HepG2 (cell line): ENCODE results near the gene PCGF3. TPM values are rescaled to one million over a fixed set of nuclear protein-coding genes. Genes with fewer than 3 reads are reported as not detected.
A peak's percentile ranks its signal among the peaks of the same experiment; 100 is the strongest.

ENCODE experiments used
- ATAC-seq: fragments of 200-7000 bp; cut with Tn5 transposase; 3 replicates; pipeline ENCODE4 v1.9.1; 2020; ENCODE audit warnings: mild to moderate bottlenecking, moderate library complexity
- BruUV-seq: library from RNA; stranded (reverse); fragments of 400-500 nt; replicated peaks from 2 replicates; lab custom pipeline; 2021; lab: Mats Ljungman, UMichigan
- CTCF ChIA-PET: fragments of 300-600 bp; formaldehyde crosslinking; extraction: SDS; loops from one replicate; lab custom pipeline; 2021; ENCODE audit warnings: low total read pairs, inconsistent platforms, low intra/inter-chr PET ratio; lab: Yijun Ruan, JAX
- POLR2A ChIA-PET: fragments of 350-600 bp; sonication (Branson Sonifier 250); formaldehyde crosslinking; loops from one replicate; lab custom pipeline; 2020; ENCODE audit warnings: antibody characterized with exemption, inconsistent platforms; lab: Yijun Ruan, JAX
- DNase-seq: peaks from one replicate; pipeline ENCODE4 v3.0.0-alpha.2; 2015; ENCODE audit warnings: low spot score
- FAIRE-seq: peaks from 3 replicates; lab custom pipeline; 2011; peaks lifted over from hg19 to GRCh38; lab: Jason Lieb, UNC
- H2AFZ ChIP-seq: one replicate; pipeline ENCODE4 v1.6.1; 2011; ENCODE audit warnings: low read length, inconsistent platforms
- H3K27ac ChIP-seq: fragments of 300-600 bp; 3 replicates; pipeline ENCODE4 v1.8.0; 2011; ENCODE audit warnings: mixed run types, mild to moderate bottlenecking, mixed read lengths, low read length, inconsistent platforms; ENCODE audit not compliant: insufficient read depth; ENCODE audit errors: extremely low read length
- H3K27me3 ChIP-seq, 2 experiments: fragments of 200-600 bp in 1 of 2; 2 replicates in 1 of 2; 3 replicates in 1 of 2; pipeline versions ENCODE4 v1.6.0 to v1.8.0; 2011; ENCODE audit warnings: low read length in 2 of 2, mild to moderate bottlenecking in 2 of 2, moderate library complexity in 2 of 2, inconsistent platforms in 1 of 2; ENCODE audit not compliant: insufficient read depth in 2 of 2, control insufficient read depth in 1 of 2
- H3K36me3 ChIP-seq, 2 experiments: fragments of 200-600 bp in 1 of 2; replicated peaks in 1 of 2; 2 replicates in 1 of 2; 3 replicates in 1 of 2; pipeline versions ENCODE4 v1.5.1 to v1.8.0; 2011; ENCODE audit warnings: low read length in 2 of 2, inconsistent platforms in 1 of 2; ENCODE audit not compliant: insufficient read depth in 2 of 2, control insufficient read depth in 1 of 2
- H3K4me1 ChIP-seq: 2 replicates; pipeline ENCODE4 v1.5.1; 2012; ENCODE audit warnings: low read length, inconsistent platforms; ENCODE audit not compliant: insufficient read depth
- H3K4me2 ChIP-seq: 2 replicates; pipeline ENCODE4 v1.6.0; 2011; ENCODE audit warnings: low read depth, low read length, inconsistent platforms
- H3K4me3 ChIP-seq, 3 experiments: fragments of 200-600 bp in 1 of 3; sonication (generic), shearing (Covaris generic) in 1 of 3; replicated peaks in 1 of 3; 2 replicates each; pipeline ENCODE4 v1.5.1; 2011 to 2016; ENCODE audit warnings: low read length in 3 of 3, inconsistent platforms in 2 of 3, low read depth in 2 of 3, mild to moderate bottlenecking in 2 of 3, control low read depth in 1 of 3, mixed read lengths in 1 of 3; ENCODE audit not compliant: insufficient read depth in 1 of 3
- H3K79me2 ChIP-seq: one replicate; pipeline ENCODE4 v1.6.1; 2011; ENCODE audit warnings: low read length, inconsistent platforms; ENCODE audit not compliant: insufficient read depth
- H3K9ac ChIP-seq: 2 replicates; pipeline ENCODE4 v1.6.0; 2011; ENCODE audit warnings: mild to moderate bottlenecking, low read depth, low read length, inconsistent platforms; ENCODE audit not compliant: insufficient read depth
- H3K9me3 ChIP-seq: 2 replicates; pipeline ENCODE4 v1.5.1; 2012; ENCODE audit warnings: mild to moderate bottlenecking, low read length
- H4K20me1 ChIP-seq: 2 replicates; pipeline ENCODE4 v1.6.0; 2011; ENCODE audit warnings: inconsistent platforms, mild to moderate bottlenecking, low read length, moderate library complexity; ENCODE audit not compliant: insufficient read depth
- ARID3A ChIP-seq: IDR thresholded peaks from 2 replicates; pipeline ENCODE4 v1.6.1; 2012; ENCODE audit warnings: low read depth, low read length, improper control_type of control experiment
- CREM ChIP-seq, 2 experiments: sonication (generic) in 1 of 2; formaldehyde crosslinking in 1 of 2; IDR thresholded peaks; 2 replicates each; pipeline versions ENCODE4 v1.4.0 to v1.6.1; 2016 to 2020; ENCODE audit warnings: antibody characterized with exemption in 1 of 2, mild to moderate bottlenecking in 1 of 2, missing genetic modification reagents in 1 of 2
- ETV6 ChIP-seq: sonication (generic); formaldehyde crosslinking; conservative IDR thresholded peaks from 2 replicates; pipeline ENCODE4 v1.4.0; 2020; ENCODE audit warnings: missing genetic modification reagents
- JUNB ChIP-seq: sonication (generic); formaldehyde crosslinking; IDR thresholded peaks from 2 replicates; pipeline ENCODE4 v1.8.0; 2022; ENCODE audit warnings: missing genetic modification reagents, mild to moderate bottlenecking, borderline replicate concordance
- MTF1 ChIP-seq: sonication (generic); formaldehyde crosslinking; IDR thresholded peaks from 2 replicates; pipeline ENCODE4 v1.5.0; 2020; ENCODE audit warnings: missing genetic modification reagents
- MXI1 ChIP-seq: IDR thresholded peaks from 3 replicates; pipeline ENCODE4 v1.6.1; 2012; ENCODE audit warnings: low read depth, low read length, inconsistent platforms, borderline replicate concordance
- NFIB ChIP-seq: sonication (generic); formaldehyde crosslinking; IDR thresholded peaks from 2 replicates; pipeline ENCODE4 v1.9.0; 2021; ENCODE audit warnings: missing genetic modification reagents, mild to moderate bottlenecking, borderline replicate concordance
- NONO ChIP-seq, 2 experiments: fragments of 450-650 bp in 1 of 2; sonication (generic) in 1 of 2; formaldehyde crosslinking in 1 of 2; IDR thresholded peaks in 1 of 2; conservative IDR thresholded peaks in 1 of 2; 2 replicates each; pipeline versions ENCODE4 v1.6.1 to v1.8.0; 2017 to 2022; ENCODE audit warnings: mild to moderate bottlenecking in 1 of 2, missing genetic modification reagents in 1 of 2, moderate library complexity in 1 of 2
- RBAK ChIP-seq: sonication (generic); formaldehyde crosslinking; IDR thresholded peaks from 2 replicates; pipeline ENCODE4 v1.5.1; 2020; ENCODE audit warnings: mild to moderate bottlenecking, missing genetic modification reagents
- SRSF4 ChIP-seq: fragments of 200-400 bp; formaldehyde crosslinking; IDR thresholded peaks from one replicate; pipeline ENCODE4 v1.6.1; 2018; ENCODE audit warnings: mild to moderate bottlenecking, low read depth, low read length, moderate library complexity; ENCODE audit not compliant: poor library complexity, severe bottlenecking
- TAF1 ChIP-seq: sonication (generic); formaldehyde crosslinking; IDR thresholded peaks from 2 replicates; pipeline ENCODE4 v1.4.0; 2020; ENCODE audit warnings: missing genetic modification reagents
- TSC22D2 ChIP-seq: sonication (generic); formaldehyde crosslinking; IDR thresholded peaks from 2 replicates; pipeline ENCODE4 v1.5.1; 2020; ENCODE audit warnings: missing genetic modification reagents, mild to moderate bottlenecking, borderline replicate concordance
- ZBTB3 ChIP-seq: sonication (generic); formaldehyde crosslinking; IDR thresholded peaks from 2 replicates; pipeline ENCODE4 v1.4.0; 2020; ENCODE audit warnings: low read depth, mild to moderate bottlenecking, moderate library complexity, missing genetic modification reagents, borderline replicate concordance
- ZNF10 ChIP-seq: sonication (generic); formaldehyde crosslinking; IDR thresholded peaks from 2 replicates; pipeline ENCODE4 v1.4.0; 2020; ENCODE audit warnings: mild to moderate bottlenecking, low read depth, missing genetic modification reagents, borderline replicate concordance
- ZNF382 ChIP-seq: sonication (generic); formaldehyde crosslinking; IDR thresholded peaks from 2 replicates; pipeline ENCODE4 v1.5.0; 2020; ENCODE audit warnings: missing genetic modification reagents, mild to moderate bottlenecking, borderline replicate concordance
- ZNF441 ChIP-seq: sonication (generic); formaldehyde crosslinking; IDR thresholded peaks from 2 replicates; pipeline ENCODE4 v1.7.0; 2021; ENCODE audit warnings: missing genetic modification reagents, borderline replicate concordance
- ZNF607 ChIP-seq: sonication (generic); formaldehyde crosslinking; IDR thresholded peaks from 2 replicates; pipeline ENCODE4 v1.5.1; 2020; ENCODE audit warnings: missing genetic modification reagents, mild to moderate bottlenecking, borderline replicate concordance
- ZNF616 ChIP-seq: sonication (generic); formaldehyde crosslinking; IDR thresholded peaks from 2 replicates; pipeline ENCODE4 v1.5.0; 2020; ENCODE audit warnings: low read depth, mild to moderate bottlenecking, missing genetic modification reagents
- ZNF790 ChIP-seq: sonication (generic); formaldehyde crosslinking; IDR thresholded peaks from 2 replicates; pipeline ENCODE4 v1.8.0; 2022; ENCODE audit warnings: missing genetic modification reagents, mild to moderate bottlenecking, borderline replicate concordance
- WGBS: methylation state at CpG from one replicate; pipeline ENCODE4 v1.1.6; 2017; ENCODE audit warnings: low lambda C conversion rate; 5-methylcytosine and 5-hydroxymethylcytosine counted together
- in situ Hi-C: cut with HindIII; loops from 2 replicates; pipeline ENCODE4 v1.10.0; 2017; ENCODE audit warnings: low pct_unique_long_range_greater_than_20kb; ENCODE audit not compliant: extremely low pct_ligation_motif_present
- intact Hi-C: fragments of 100-400 bp; cut with micrococcal nuclease; formaldehyde crosslinking; loops from one replicate; pipeline ENCODE4 v1.10.0; 2022; ENCODE audit not compliant: unreplicated experiment
- polyA plus RNA-seq, 8 experiments: library from polyadenylated mRNA; depleted of rRNA in 3 of 8; stranded (reverse) in 7 of 8; unstranded in 1 of 8; fragments of >200 nt; fragmentation: Illumina TruSeq in 4 of 8; extraction: Trizol in 4 of 8; gene quantifications; 2 replicates each; pipeline versions ENCODE4 v1.2.1 to v1.2.3, GENCODE V29; 2011 to 2016; ENCODE audit warnings: low read depth in 4 of 8, missing spikeins in 1 of 8, mixed read lengths in 1 of 8; ENCODE audit not compliant: insufficient read depth in 1 of 8
- total RNA-seq, 5 experiments: library from RNA; depleted of rRNA; stranded (reverse); fragments of >200 nt; fragmentation: Illumina TruSeq; extraction: Trizol; gene quantifications; 2 replicates each; pipeline ENCODE4 v1.2.3, GENCODE V29; 2016; ENCODE audit warnings: low read depth in 1 of 5
- TF ChIP-seq, protein P1 (sequence below): sonication (generic); formaldehyde crosslinking; IDR thresholded peaks from 2 replicates; pipeline ENCODE4 v1.4.0; 2020; ENCODE audit warnings: mild to moderate bottlenecking, missing genetic modification reagents

PCGF3 gene
- total and polyA plus RNA-seq, 2 of the 13 experiments (the other 11 are each of a cell fraction or from before 2014, with no cell fraction given): 28.6 to 66.2 TPM

GRCh38 chr4:674172-675035, 31.2 kb upstream of the PCGF3 start, which contains the start of the genes ATP5ME and MYL5:
ATP5ME (minus strand) TSS chr4:674276; CDS start chr4:674247, 29 bp downstream.
MYL5 (plus strand) TSS chr4:674542; CDS start chr4:678027, 3,485 bp downstream.
- no TSS peak for BruUV-seq
- Histone ChIP-seq H4K20me1 (no peaks in the 10 kb centered on the region; the same call in 1 of the 2 replicates), H3K4me2 (peak within 1 kb of the TSS; percentile 72), H3K4me3 (peak within 1 kb of the TSS; percentile 67 to 90 (median 83)), H2AFZ (no peak within 1 kb of the TSS), H3K79me2 (peaks cover 16% of the 10 kb centered on the region), H3K27ac (peak within 1 kb of the TSS; percentile 80), H3K36me3 (peaks cover 3 to 12% of the 10 kb centered on the region in 2 experiments; a peak in 4 of 5 replicates), H3K4me1 (peaks cover 61% of the 10 kb centered on the region), H3K9me3 (no peaks in the 10 kb centered on the region), H3K9ac (peak within 1 kb of the TSS; percentile 95), H3K27me3 (no peaks in the 10 kb centered on the region)
- peak; percentile 93 for DNase-seq
- WGBS: 0% methylated on average over 3 of the region's 84 CpGs
- FAIRE-seq: peak; percentile 91
- CTCF ChIA-PET: interaction anchor here (1.2 kb wide), 1 partner anchor 73 kb away, joined by 3 read pairs; no protein-coding TSS in a partner anchor
- intact Hi-C loops (loop anchor here (1.0 to 10.0 kb wide), 3 partner anchors 72 to 416 kb away; no protein-coding TSS in a partner anchor), in situ Hi-C loops (no loop called here)
- POLR2A ChIA-PET: interaction anchor here (1.0 to 1.7 kb wide), 8 partner anchors 10 to 319 kb away, joined by 3 to 14 read pairs (median 3); partner anchors contain the start of genes GAK, SLC26A1 and TMEM175
- peak; percentile 76 for ATAC-seq
- TF ChIP-seq JUNB (CRISPR knock-in tag): no peak
- no peak for TF ChIP-seq SRSF4
- TF ChIP-seq RBAK: no peak
- TF ChIP-seq TAF1 (CRISPR knock-in tag): peak; percentile 81
- TF ChIP-seq ZNF607: peak; percentile 70; the same call in 1 of the 2 replicates
- TF ChIP-seq CREM (IDR thresholded peaks at IDR 0.05): peak; percentile 49; the same call in 1 of the 2 replicates
- TF ChIP-seq CREM (CRISPR knock-in tag; IDR thresholded peaks at IDR 0.05): peak; percentile 32; the same call in 1 of the 2 replicates
- TF ChIP-seq ARID3A: no peak
- TF ChIP-seq ZNF616 (CRISPR knock-in tag): peak; percentile 77
- no peak for TF ChIP-seq ZNF382 (CRISPR knock-in tag)
- TF ChIP-seq, protein P1, sequence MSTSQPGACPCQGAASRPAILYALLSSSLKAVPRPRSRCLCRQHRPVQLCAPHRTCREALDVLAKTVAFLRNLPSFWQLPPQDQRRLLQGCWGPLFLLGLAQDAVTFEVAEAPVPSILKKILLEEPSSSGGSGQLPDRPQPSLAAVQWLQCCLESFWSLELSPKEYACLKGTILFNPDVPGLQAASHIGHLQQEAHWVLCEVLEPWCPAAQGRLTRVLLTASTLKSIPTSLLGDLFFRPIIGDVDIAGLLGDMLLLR: peak; percentile 39; the same call in 1 of the 2 replicates
- TF ChIP-seq MXI1: peak; percentile 79
- no peak for TF ChIP-seq ZNF790 (CRISPR knock-in tag)
- peak; percentile 54; the same call in 1 of the 2 replicates for TF ChIP-seq MTF1 (CRISPR knock-in tag)
- TF ChIP-seq TSC22D2 (CRISPR knock-in tag): no peak
- TF ChIP-seq NFIB (CRISPR knock-in tag): no peak
- peak; percentile 95 for TF ChIP-seq ZNF441 (CRISPR knock-in tag)
- peak; percentile 57; the same call in 1 of the 2 replicates for TF ChIP-seq ETV6
- peak; percentile 86; the same call in 1 of the 2 replicates for TF ChIP-seq ZBTB3 (CRISPR knock-in tag)
- no peak for TF ChIP-seq NONO (IDR thresholded peaks at IDR 0.05)
- peak; percentile 90 for TF ChIP-seq NONO (CRISPR knock-in tag; conservative IDR thresholded peaks at IDR 0.05)
- TF ChIP-seq ZNF10 (CRISPR knock-in tag): no peak
